H9 (cell line): Measurements from ENCODE around the gene RNU7-1. TPM values are rescaled to one million over a fixed set of nuclear protein-coding genes. Genes with fewer than 3 reads are reported as not detected.

Experiments
- DNase-seq: peaks from one replicate; pipeline ENCODE4 v3.0.0-alpha.2; 2017
- H2AFZ ChIP-seq: one replicate; pipeline ENCODE4 v1.6.1; 2013; ENCODE audit warnings: mild to moderate bottlenecking, low read length, control low read depth, moderate library complexity
- H2AK5ac ChIP-seq: 2 replicates; pipeline ENCODE4 v1.6.1; 2013; ENCODE audit warnings: low read length, control low read depth, mixed read lengths; ENCODE audit not compliant: insufficient read length
- H2BK120ac ChIP-seq: one replicate; pipeline ENCODE4 v1.6.1; 2013; ENCODE audit warnings: low read depth, mild to moderate bottlenecking, low read length, control low read depth, inconsistent platforms; ENCODE audit not compliant: poor library complexity, severe bottlenecking
- H2BK12ac ChIP-seq: 2 replicates; pipeline ENCODE4 v1.6.1; 2013; ENCODE audit warnings: low read length, control low read depth, mixed read lengths, low read depth; ENCODE audit not compliant: insufficient read length
- H2BK15ac ChIP-seq: 2 replicates; pipeline ENCODE4 v1.6.1; 2013; ENCODE audit warnings: low read depth, low read length, control low read depth
- H2BK20ac ChIP-seq: one replicate; pipeline ENCODE4 v1.6.1; 2013; ENCODE audit warnings: low read depth, mild to moderate bottlenecking, low read length, control low read depth, inconsistent platforms; ENCODE audit not compliant: poor library complexity, severe bottlenecking
- H2BK5ac ChIP-seq: 2 replicates; pipeline ENCODE4 v1.6.1; 2013; ENCODE audit warnings: low read length, control low read depth, mixed read lengths; ENCODE audit not compliant: insufficient read length
- H3K14ac ChIP-seq: 2 replicates; pipeline ENCODE4 v1.6.1; 2013; ENCODE audit warnings: low read length, control low read depth; ENCODE audit not compliant: insufficient read depth
- H3K18ac ChIP-seq: 2 replicates; pipeline ENCODE4 v1.6.1; 2013; ENCODE audit warnings: low read depth, mild to moderate bottlenecking, mixed read lengths, low read length, control low read depth; ENCODE audit not compliant: insufficient read length
- H3K23ac ChIP-seq: 2 replicates; pipeline ENCODE4 v1.6.1; 2013; ENCODE audit warnings: low read length, control low read depth, mixed read lengths, low read depth; ENCODE audit not compliant: insufficient read length
- H3K23me2 ChIP-seq: 2 replicates; pipeline ENCODE4 v1.6.1; 2013; ENCODE audit warnings: low read depth, mild to moderate bottlenecking, mixed read lengths, low read length, control low read depth; ENCODE audit not compliant: insufficient read length, poor library complexity, severe bottlenecking
- H3K27ac ChIP-seq: 2 replicates; pipeline ENCODE4 v1.5.1; 2013; ENCODE audit warnings: low read length, control low read depth, mixed read lengths, low read depth; ENCODE audit not compliant: insufficient read length
- H3K27me3 ChIP-seq: 2 replicates; pipeline ENCODE4 v1.6.1; 2013; ENCODE audit warnings: low read length, control low read depth, inconsistent platforms; ENCODE audit not compliant: insufficient read depth
- H3K4ac ChIP-seq: 2 replicates; pipeline ENCODE4 v1.6.1; 2013; ENCODE audit warnings: low read depth, mild to moderate bottlenecking, control low read depth, inconsistent platforms, low read length, moderate library complexity
- H3K4me1 ChIP-seq: 2 replicates; pipeline ENCODE4 v1.6.1; 2013; ENCODE audit warnings: low read length, control low read depth, inconsistent platforms; ENCODE audit not compliant: insufficient read depth
- H3K4me2 ChIP-seq: 2 replicates; pipeline ENCODE4 v1.6.1; 2013; ENCODE audit warnings: low read length, control low read depth, mixed read lengths; ENCODE audit not compliant: insufficient read length, insufficient read depth
- H3K56ac ChIP-seq: 2 replicates; pipeline ENCODE4 v1.6.1; 2013; ENCODE audit warnings: low read depth, mild to moderate bottlenecking, mixed read lengths, low read length, control low read depth; ENCODE audit not compliant: insufficient read length
- H3K79me1 ChIP-seq: 2 replicates; pipeline ENCODE4 v1.6.1; 2013; ENCODE audit warnings: low read depth, mild to moderate bottlenecking, moderate library complexity, low read length, control low read depth, inconsistent platforms; ENCODE audit not compliant: insufficient read depth, poor library complexity, severe bottlenecking
- H3K79me2 ChIP-seq: 2 replicates; pipeline ENCODE4 v1.6.1; 2013; ENCODE audit warnings: low read length, control low read depth, inconsistent platforms; ENCODE audit not compliant: insufficient read depth
- H3K9ac ChIP-seq: 2 replicates; pipeline ENCODE4 v1.6.1; 2013; ENCODE audit warnings: low read length, control low read depth, mixed read lengths; ENCODE audit not compliant: insufficient read length; ENCODE audit errors: extremely low read depth
- H3K9me3 ChIP-seq: one replicate; pipeline ENCODE4 v1.6.1; 2013; ENCODE audit warnings: low read depth, low read length, inconsistent platforms; ENCODE audit not compliant: control insufficient read depth
- H3T11ph ChIP-seq: one replicate; pipeline ENCODE4 v1.6.1; 2013; ENCODE audit warnings: mild to moderate bottlenecking, low read length, control low read depth, inconsistent platforms
- H4K20me1 ChIP-seq: one replicate; pipeline ENCODE4 v1.6.1; 2013; ENCODE audit not compliant: control insufficient read depth, insufficient read length, insufficient read depth
- H4K5ac ChIP-seq: 2 replicates; pipeline ENCODE4 v1.6.1; 2013; ENCODE audit warnings: low read depth, mild to moderate bottlenecking, mixed read lengths, low read length, control low read depth; ENCODE audit not compliant: insufficient read length
- H4K8ac ChIP-seq: replicated peaks from 2 replicates; pipeline ENCODE4 v1.6.1; 2013; ENCODE audit warnings: low read length, control low read depth, mixed read lengths, low read depth; ENCODE audit not compliant: insufficient read length
- H4K91ac ChIP-seq: 2 replicates; pipeline ENCODE4 v1.6.1; 2013; ENCODE audit warnings: low read depth, mild to moderate bottlenecking, moderate library complexity, mixed read lengths, low read length, control low read depth; ENCODE audit not compliant: insufficient read length
- H3K27ac Mint-ChIP-seq, 3 experiments: 2 replicates in 2 of 3; 3 replicates in 1 of 3; pipeline ENCODE4 v1.8.0; 2020 to 2021; ENCODE audit warnings: mixed read lengths in 3 of 3, mild to moderate bottlenecking in 1 of 3, moderate library complexity in 1 of 3
- H3K27me3 Mint-ChIP-seq: 2 replicates; pipeline ENCODE4 v1.8.0; 2021; ENCODE audit warnings: low read depth, mild to moderate bottlenecking, moderate library complexity, mixed read lengths
- H3K36me3 Mint-ChIP-seq, 3 experiments: 2 replicates in 2 of 3; 3 replicates in 1 of 3; pipeline ENCODE4 v1.8.0; 2020 to 2021; ENCODE audit warnings: low read depth in 3 of 3, mixed read lengths in 3 of 3; ENCODE audit not compliant: insufficient read depth in 1 of 3
- H3K4me1 Mint-ChIP-seq, 2 experiments: 2 replicates each; pipeline ENCODE4 v1.8.0; 2020; ENCODE audit warnings: mixed read lengths in 2 of 2
- H3K4me3 Mint-ChIP-seq, 2 experiments: 2 replicates in 1 of 2; 3 replicates in 1 of 2; pipeline ENCODE4 v1.8.0; 2020 to 2021; ENCODE audit warnings: mild to moderate bottlenecking in 2 of 2, mixed read lengths in 2 of 2, moderate library complexity in 1 of 2
- H3K9me3 Mint-ChIP-seq, 2 experiments: 2 replicates in 1 of 2; 3 replicates in 1 of 2; pipeline ENCODE4 v1.8.0; 2020; ENCODE audit warnings: mild to moderate bottlenecking in 2 of 2, mixed read lengths in 2 of 2, moderate library complexity in 1 of 2
- WGBS: extraction: QIAGEN DNeasy Blood & Tissue Kit; methylation state at CpG from one replicate; pipeline ENCODE4 v1.1.7; 2013; ENCODE audit warnings: missing lambda C conversion rate, low lambda C conversion rate, mixed read lengths; ENCODE audit not compliant: insufficient read length; ENCODE audit errors: extremely low coverage; 5-methylcytosine and 5-hydroxymethylcytosine counted together
- total RNA-seq: library from RNA; stranded (reverse); gene quantifications from 2 replicates; pipeline ENCODE4 v1.2.1, GENCODE V29; 2021
- TF ChIP-seq, protein P1 (sequence below): fragments of 200-600 bp; sonication (generic); conservative IDR thresholded peaks from 3 replicates; pipeline ENCODE4 v1.8.0; 2021; ENCODE audit warnings: antibody characterized with exemption, mild to moderate bottlenecking

The RNU7-1 gene
- total RNA-seq, 1 experiment from 2014 or later = not detected

DNA sequence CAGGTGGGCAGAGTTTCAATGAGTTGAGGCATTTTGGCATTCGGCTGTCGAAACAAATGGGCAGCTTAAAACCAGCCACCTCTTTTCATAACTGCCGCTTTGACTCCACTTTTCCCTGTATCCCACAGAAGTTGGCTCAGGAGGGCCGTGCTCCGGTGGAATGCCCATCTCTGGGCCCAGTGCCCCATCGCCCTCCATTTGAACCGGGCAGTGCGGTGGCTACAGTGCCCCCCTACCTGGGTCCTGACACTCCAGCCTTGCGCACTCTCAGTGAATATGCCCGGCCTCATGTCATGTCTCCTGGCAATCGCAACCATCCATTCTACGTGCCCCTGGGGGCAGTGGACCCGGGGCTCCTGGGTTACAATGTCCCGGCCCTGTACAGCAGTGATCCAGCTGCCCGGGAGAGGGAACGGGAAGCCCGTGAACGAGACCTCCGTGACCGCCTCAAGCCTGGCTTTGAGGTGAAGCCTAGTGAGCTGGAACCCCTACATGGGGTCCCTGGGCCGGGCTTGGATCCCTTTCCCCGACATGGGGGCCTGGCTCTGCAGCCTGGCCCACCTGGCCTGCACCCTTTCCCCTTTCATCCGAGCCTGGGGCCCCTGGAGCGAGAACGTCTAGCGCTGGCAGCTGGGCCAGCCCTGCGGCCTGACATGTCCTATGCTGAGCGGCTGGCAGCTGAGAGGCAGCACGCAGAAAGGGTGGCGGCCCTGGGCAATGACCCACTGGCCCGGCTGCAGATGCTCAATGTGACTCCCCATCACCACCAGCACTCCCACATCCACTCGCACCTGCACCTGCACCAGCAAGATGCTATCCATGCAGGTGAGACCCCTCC is 5.0 kb upstream of the RNU7-1 start:
- H3K27ac ChIP-seq = no peak overlapping the region

More for the DNA sequence above, 5.0 kb upstream of the RNU7-1 start:
- no peaks in the 10 kb centered on the region for H3K27me3 ChIP-seq
- H3K9ac ChIP-seq = peak overlapping the region; percentile 27
- H4K91ac ChIP-seq = peak overlapping the region; percentile 50
- no peak overlapping the region for H3K56ac ChIP-seq
- Mint-ChIP-seq H3K9me3 (no peaks in the 10 kb centered on the region; a peak in 2 of 5 replicates), H3K4me1 (peaks cover 22 to 38% of the 10 kb centered on the region in 2 experiments), H3K4me3 (peak overlapping the region; percentile 61 to 80), H3K27me3 (no peaks in the 10 kb centered on the region; the same call in 1 of the 2 replicates), H3K27ac (peak overlapping the region; percentile 88 to 96 (median 93); a peak in 6 of 7 replicates), H3K36me3 (peaks cover 33 to 81% (median 57%) of the 10 kb centered on the region in 3 experiments)
- H4K5ac ChIP-seq = peak overlapping the region; percentile 49
- H2BK20ac ChIP-seq = no peak overlapping the region
- no peak overlapping the region for H2AFZ ChIP-seq
- H3K23me2 ChIP-seq = peaks cover 7% of the 10 kb centered on the region
- H3K4me2 ChIP-seq = peak overlapping the region; percentile 35
- no peak overlapping the region for H2BK12ac ChIP-seq
- DNase-seq = no peak
- H4K20me1 ChIP-seq = no peaks in the 10 kb centered on the region
- no peaks in the 10 kb centered on the region for H3K79me2 ChIP-seq
- peak overlapping the region; percentile 45 for H3K14ac ChIP-seq
- no peak overlapping the region for H2AK5ac ChIP-seq
- H3K18ac ChIP-seq = peak overlapping the region; percentile 78
- H3K79me1 ChIP-seq = no peaks in the 10 kb centered on the region
- H3K23ac ChIP-seq = no peak overlapping the region
- H3T11ph ChIP-seq = no peak overlapping the region
- no peak overlapping the region for H2BK15ac ChIP-seq
- H2BK5ac ChIP-seq = no peak overlapping the region
- TF ChIP-seq, protein P1, sequence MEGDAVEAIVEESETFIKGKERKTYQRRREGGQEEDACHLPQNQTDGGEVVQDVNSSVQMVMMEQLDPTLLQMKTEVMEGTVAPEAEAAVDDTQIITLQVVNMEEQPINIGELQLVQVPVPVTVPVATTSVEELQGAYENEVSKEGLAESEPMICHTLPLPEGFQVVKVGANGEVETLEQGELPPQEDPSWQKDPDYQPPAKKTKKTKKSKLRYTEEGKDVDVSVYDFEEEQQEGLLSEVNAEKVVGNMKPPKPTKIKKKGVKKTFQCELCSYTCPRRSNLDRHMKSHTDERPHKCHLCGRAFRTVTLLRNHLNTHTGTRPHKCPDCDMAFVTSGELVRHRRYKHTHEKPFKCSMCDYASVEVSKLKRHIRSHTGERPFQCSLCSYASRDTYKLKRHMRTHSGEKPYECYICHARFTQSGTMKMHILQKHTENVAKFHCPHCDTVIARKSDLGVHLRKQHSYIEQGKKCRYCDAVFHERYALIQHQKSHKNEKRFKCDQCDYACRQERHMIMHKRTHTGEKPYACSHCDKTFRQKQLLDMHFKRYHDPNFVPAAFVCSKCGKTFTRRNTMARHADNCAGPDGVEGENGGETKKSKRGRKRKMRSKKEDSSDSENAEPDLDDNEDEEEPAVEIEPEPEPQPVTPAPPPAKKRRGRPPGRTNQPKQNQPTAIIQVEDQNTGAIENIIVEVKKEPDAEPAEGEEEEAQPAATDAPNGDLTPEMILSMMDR = no peak; the same call in 2 of the 3 replicates
- WGBS = no CpG with 5 or more reads among the region's 32 CpGs
- H3K4ac ChIP-seq = peak overlapping the region; percentile 53
- no peaks in the 10 kb centered on the region for H3K4me1 ChIP-seq
- no peaks in the 10 kb centered on the region for H3K9me3 ChIP-seq
- H4K8ac ChIP-seq = no peak overlapping the region
- no peak overlapping the region for H2BK120ac ChIP-seq
